Endothelial cell of umbilical vein (primary cell): ENCODE measurements around the gene SLC6A18.

Experiments used
- JUN ChIP-seq: IDR thresholded peaks from 2 replicates; pipeline ENCODE4 v1.6.1; 2011; ENCODE audit warnings: borderline replicate concordance, low read depth; ENCODE audit not compliant: insufficient read length, insufficient read depth
- MYC ChIP-seq: IDR thresholded peaks from one replicate; pipeline ENCODE4 v1.6.1; 2011; ENCODE audit warnings: mild to moderate bottlenecking, low read depth, low read length
- POLR2A ChIP-seq: IDR thresholded peaks from 2 replicates; pipeline ENCODE4 v1.6.1; 2012; ENCODE audit warnings: low read depth, mild to moderate bottlenecking, control low read depth, low read length
- POLR2AphosphoS5 ChIP-seq: IDR thresholded peaks from 2 replicates; pipeline ENCODE4 v1.6.1; 2012; ENCODE audit warnings: low read depth, mild to moderate bottlenecking, control low read depth, low read length, moderate library complexity; ENCODE audit not compliant: insufficient read depth
- TF ChIP-seq, protein P1 (sequence below), 2 donors: IDR thresholded peaks; 1 replicate in 1 of 2; 2 replicates in 1 of 2; pipeline ENCODE4 v1.5.1; 2011; ENCODE audit warnings: low read length in 2 of 2, mild to moderate bottlenecking in 2 of 2, moderate library complexity in 2 of 2, control low read depth in 1 of 2, inconsistent platforms in 1 of 2, low read depth in 1 of 2; ENCODE audit not compliant: insufficient read depth in 1 of 2; ENCODE audit errors: extremely low read depth in 1 of 2
- TF ChIP-seq, protein P2 (sequence below): IDR thresholded peaks from 2 replicates; pipeline ENCODE4 v1.6.1; 2011; ENCODE audit not compliant: insufficient read depth, insufficient read length

DNA sequence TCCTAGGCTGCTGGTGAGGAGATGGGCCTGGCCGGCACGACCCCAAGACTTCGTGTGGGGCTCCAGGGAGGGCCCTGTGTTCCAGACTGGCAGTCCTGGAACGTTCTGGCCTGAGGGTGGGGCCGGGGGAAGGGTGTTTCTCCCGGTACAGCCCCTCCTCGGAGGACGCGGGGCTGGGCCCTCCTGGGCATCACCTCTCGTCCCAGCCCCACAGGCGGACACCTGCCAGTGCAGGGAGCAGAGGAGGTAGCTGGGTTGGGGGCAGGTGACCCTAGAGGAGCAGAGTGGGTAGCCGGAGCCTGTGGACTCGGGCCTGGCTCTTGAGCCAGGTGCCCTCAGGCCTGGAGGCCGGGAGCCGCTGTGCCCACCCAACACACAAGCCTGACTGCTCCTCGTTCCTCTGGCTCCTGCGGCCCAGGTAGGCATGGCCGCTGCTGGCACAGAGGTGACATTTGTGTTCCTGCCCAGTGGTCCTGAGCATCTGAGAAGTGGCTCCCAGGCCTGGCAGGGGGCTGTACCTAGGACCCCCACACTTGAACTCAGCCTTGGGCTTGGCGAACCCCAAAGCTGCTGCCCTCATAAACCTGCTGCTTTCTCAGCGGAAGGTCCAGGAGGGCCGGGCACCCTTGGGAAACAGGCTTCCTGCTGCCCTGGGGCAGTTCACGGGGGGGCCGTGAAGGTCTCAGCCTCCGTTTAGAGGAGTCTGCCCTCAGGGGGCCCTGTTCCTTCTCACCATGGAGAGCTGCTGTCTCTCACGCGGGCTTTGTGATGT lies 23.0 kb upstream of the SLC6A18 start:
- TF ChIP-seq, protein P1, sequence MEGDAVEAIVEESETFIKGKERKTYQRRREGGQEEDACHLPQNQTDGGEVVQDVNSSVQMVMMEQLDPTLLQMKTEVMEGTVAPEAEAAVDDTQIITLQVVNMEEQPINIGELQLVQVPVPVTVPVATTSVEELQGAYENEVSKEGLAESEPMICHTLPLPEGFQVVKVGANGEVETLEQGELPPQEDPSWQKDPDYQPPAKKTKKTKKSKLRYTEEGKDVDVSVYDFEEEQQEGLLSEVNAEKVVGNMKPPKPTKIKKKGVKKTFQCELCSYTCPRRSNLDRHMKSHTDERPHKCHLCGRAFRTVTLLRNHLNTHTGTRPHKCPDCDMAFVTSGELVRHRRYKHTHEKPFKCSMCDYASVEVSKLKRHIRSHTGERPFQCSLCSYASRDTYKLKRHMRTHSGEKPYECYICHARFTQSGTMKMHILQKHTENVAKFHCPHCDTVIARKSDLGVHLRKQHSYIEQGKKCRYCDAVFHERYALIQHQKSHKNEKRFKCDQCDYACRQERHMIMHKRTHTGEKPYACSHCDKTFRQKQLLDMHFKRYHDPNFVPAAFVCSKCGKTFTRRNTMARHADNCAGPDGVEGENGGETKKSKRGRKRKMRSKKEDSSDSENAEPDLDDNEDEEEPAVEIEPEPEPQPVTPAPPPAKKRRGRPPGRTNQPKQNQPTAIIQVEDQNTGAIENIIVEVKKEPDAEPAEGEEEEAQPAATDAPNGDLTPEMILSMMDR (IDR thresholded peaks at IDR 0.05; ENCODE audit: extremely low read depth in 1 of 2, insufficient read depth in 1 of 2, low read depth in 1 of 2, low read length in 2 of 2): no peak
- TF ChIP-seq MYC (no peak), POLR2AphosphoS5 (no peak), POLR2A (no peak), JUN (no peak)
- TF ChIP-seq, protein P2, sequence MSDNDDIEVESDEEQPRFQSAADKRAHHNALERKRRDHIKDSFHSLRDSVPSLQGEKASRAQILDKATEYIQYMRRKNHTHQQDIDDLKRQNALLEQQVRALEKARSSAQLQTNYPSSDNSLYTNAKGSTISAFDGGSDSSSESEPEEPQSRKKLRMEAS: no peak
